DOHH2 (cell line): ENCODE data around the gene CSGALNACT2.

Experiments
- EZH2phosphoT487 ChIP-seq: fragments of 200-600 bp; sonication (generic); IDR thresholded peaks from 2 replicates; pipeline ENCODE4 v1.6.1; 2017; ENCODE audit warnings: borderline replicate concordance, mild to moderate bottlenecking, antibody characterized with exemption, low read length, moderate library complexity, mixed read lengths
- TF ChIP-seq, protein P1 (sequence below): fragments of 200-600 bp; sonication (generic); IDR thresholded peaks from one replicate; pipeline ENCODE4 v1.5.1; 2014; ENCODE audit warnings: antibody characterized with exemption, mild to moderate bottlenecking, low read depth, low read length; ENCODE audit not compliant: poor library complexity, severe bottlenecking

DNA sequence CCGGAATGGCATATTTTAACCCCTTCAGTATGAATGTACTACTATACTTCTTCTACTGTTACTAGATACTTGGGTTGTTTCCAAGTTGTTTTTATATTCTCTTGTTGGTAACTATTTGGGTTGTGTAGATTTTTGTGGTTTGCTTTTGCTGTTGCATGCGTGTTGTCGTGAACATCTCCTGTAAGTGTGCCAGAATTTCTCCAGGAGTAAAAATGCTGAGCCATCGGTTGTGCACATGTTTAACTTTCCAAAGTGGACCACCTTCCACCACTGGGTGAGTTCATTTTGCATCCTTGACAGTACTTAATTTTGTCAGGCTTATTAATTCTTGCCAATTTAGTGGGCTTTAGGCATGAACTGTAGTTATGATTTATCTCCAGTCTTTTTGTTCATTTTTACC is 47.9 kb downstream of the CSGALNACT2 start:
- TF ChIP-seq, protein P1, sequence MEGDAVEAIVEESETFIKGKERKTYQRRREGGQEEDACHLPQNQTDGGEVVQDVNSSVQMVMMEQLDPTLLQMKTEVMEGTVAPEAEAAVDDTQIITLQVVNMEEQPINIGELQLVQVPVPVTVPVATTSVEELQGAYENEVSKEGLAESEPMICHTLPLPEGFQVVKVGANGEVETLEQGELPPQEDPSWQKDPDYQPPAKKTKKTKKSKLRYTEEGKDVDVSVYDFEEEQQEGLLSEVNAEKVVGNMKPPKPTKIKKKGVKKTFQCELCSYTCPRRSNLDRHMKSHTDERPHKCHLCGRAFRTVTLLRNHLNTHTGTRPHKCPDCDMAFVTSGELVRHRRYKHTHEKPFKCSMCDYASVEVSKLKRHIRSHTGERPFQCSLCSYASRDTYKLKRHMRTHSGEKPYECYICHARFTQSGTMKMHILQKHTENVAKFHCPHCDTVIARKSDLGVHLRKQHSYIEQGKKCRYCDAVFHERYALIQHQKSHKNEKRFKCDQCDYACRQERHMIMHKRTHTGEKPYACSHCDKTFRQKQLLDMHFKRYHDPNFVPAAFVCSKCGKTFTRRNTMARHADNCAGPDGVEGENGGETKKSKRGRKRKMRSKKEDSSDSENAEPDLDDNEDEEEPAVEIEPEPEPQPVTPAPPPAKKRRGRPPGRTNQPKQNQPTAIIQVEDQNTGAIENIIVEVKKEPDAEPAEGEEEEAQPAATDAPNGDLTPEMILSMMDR, result no peak
- TF ChIP-seq EZH2phosphoT487, result no peak
